AG20443 (cell line): ENCODE data around the gene PHLDB3.
"Not testable (repeated sequence)": the region's sequence is repeated elsewhere in the genome, so short reads cannot be mapped to it uniquely, and the experiment has no call there.

Experiments used
- DNase-seq: peaks from one replicate; pipeline ENCODE4 v3.0.0; 2012; ENCODE audit warnings: low spot score, mixed read lengths

PHLDB3 gene

GRCh38 chr19:43526884-43527859 lies 22.6 kb upstream of the PHLDB3 start, which contains the start of gene ETHE1:
Gene ETHE1 (minus strand): TSS chr19:43527201. CDS start chr19:43527177, 24 bp downstream.
- peak; percentile 90 for DNase-seq

- DNase-seq, result peak; percentile 34
Measured at GRCh38 chr19:43525836-43526771, 21.6 kb upstream of the PHLDB3 start.

- peak; percentile 63 for DNase-seq
Measured at GRCh38 chr19:43524922-43525835, 20.6 kb upstream of the PHLDB3 start.

DNA sequence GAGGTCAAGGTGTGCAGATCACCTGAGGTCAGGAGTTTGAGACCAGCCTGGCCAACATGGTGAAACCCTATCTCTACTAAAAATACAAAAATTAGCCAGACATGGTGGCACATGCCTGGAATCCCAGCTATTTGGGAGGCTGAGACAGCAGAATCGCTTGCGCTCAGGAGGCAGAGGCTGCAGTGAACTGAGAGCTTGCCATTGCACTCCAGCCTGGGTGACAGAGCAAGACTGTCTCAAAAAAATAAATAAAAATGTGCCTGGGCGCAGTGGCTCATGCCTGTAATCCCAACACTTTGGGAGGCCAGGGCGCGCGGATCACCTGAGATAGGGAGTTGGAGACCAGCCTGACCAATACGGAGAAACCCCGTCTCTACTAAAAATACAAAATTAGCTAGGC lies 19.1 kb upstream of the PHLDB3 start:
- not testable (repeated sequence) for DNase-seq

DNA sequence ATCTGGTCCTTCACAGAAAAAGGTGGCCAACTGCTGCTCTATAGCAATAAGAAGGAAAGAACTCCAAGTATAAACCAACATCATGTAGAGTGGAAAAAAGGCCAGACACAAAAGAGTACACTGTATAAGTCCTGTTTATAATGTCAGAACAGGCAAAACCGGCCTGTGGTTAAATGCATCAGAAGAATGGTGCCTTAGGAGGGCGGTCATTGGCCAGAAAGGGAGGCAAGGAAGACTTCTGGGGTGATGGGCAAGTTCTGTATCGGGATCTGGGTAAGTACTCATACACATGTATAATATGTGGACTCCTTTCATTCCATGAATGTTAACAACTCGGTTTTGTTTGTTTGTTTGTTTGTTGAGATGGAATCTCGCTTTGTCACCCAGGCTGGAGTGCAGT lies 18.4 kb upstream of the PHLDB3 start:
- no peak for DNase-seq

DNA sequence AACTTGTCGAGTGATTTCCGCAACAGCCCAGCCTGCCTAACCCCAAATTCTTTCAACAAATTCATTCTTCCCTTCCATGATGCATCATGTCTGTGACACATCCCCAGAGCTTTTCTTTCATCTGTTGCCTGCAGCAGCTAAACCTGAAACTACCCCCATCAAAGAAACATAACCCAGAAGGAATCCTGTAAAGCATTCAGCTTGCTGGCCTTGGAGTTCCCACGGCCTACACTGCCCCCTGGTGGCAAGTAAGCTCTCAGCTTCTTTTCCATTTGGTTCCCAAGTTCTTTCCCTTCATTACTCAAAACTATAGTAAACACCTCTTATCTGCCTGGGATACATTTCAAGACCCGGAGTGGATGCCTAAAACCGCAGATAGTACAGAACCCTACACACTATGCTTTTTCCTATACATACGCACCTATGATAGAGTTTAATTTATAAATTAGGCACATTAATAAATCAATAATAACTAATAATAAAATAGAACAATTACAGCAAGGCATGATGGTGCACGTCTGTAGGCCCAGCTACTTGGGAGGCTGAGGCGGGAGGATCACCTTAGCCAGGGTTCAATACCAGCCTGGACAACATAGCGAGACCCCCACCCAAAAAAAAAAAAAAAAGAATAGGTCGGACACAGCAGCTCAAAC lies 15.0 kb upstream of the PHLDB3 start:
- DNase-seq, result peak; percentile 85

GRCh38 chr19:43518051-43518450 lies 13.5 kb upstream of the PHLDB3 start:
- no peak for DNase-seq

GRCh38 chr19:43512399-43512798 lies 7.9 kb upstream of the PHLDB3 start:
- DNase-seq, result not testable (repeated sequence)

DNA sequence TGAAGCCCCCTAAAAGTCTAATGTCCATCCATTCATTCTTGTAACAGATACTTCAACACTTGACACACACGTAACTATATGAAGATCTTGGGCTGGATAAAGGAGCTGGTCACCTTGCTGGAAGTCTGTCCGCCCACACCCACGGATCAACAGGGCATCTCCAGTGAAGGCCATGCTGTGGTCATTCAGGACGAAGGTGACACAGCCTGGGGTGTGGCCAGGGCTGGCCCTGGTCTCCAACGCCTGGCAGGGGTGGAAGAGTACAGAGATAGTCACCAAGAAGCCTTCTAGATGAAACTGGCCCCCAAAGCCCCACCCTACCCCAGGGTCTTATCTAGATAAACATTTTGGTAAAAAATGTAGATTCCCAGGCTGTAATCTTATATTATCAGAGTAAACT lies 6.8 kb upstream of the PHLDB3 start:
- DNase-seq, result no peak

GRCh38 chr19:43510713-43511112 lies 6.2 kb upstream of the PHLDB3 start:
- DNase-seq, result no peak

DNA sequence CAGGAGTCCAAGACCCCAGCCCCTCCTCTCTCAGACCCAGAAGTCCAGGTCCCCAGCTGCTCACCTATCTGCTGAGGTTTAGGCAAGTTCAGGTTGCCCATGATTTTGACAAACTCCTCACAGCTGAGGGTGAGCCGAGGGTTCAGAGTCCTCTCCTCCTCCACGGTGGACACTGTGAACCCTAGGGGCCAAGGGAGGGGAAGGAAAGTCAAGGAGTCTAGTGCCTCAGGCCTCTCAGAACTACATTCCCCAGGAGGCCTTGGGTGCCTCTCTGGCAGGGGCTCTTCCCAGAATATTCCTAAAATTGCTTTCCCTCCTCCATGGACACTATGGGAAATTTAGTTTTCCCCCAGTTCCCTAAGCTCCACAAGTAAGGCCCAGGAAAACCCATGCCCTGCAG lies 3.3 kb upstream of the PHLDB3 start:
- no peak for DNase-seq

DNA sequence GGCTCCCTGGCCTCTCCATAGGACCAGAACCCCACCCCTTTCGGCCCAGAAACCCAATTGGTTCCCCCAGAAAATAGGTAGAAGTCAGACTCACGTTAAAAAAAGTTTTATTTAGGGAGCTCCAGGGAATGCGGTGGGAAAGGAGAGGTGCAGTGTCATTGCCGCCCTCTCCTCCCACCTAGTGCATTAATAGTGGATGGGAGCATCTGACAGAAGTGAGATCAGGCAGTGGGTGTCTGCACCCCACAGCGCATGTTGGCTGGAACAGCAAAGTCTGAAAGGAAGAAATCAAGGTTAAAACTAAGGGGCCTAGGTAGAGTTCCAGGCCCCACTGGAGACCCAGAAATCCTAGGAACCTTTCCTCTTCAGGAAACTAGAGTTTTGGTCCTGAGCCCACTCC lies 2.1 kb upstream of the PHLDB3 start:
- DNase-seq, result no peak

DNA sequence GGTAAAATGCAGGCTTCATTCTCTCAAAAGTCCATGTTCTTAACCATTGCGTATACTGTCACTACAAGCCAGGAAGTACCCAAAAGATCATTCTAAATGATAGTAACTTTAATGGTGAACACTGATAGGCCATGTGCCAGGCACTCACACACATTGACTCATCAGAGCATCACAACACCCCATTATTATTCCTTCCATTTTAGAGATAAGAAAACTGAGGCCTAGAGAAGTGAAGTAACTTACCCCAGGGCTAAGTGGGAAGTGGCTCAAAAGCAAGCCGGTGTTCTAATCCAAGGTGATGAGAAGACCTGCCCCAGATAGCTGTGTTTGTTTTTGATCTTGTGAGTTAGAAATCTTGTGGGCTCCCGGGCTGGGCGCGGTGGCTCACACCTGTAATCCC lies 1.4 kb upstream of the PHLDB3 start:
- DNase-seq, result no peak

DNA sequence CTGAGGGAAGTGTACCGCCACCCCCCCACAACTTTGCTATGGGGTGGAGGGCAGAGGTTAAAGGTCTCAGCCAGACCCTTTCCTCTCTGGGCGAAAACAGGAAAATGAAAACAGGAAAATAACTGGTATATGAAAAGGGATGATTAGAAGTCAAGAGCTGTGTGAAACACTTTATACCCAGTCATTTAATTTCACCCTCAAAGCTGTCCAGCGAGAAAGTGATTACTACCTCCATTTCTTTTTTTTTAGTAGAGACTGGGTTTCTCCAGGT lies 575 bp upstream of the PHLDB3 start:
- no peak for DNase-seq

DNA sequence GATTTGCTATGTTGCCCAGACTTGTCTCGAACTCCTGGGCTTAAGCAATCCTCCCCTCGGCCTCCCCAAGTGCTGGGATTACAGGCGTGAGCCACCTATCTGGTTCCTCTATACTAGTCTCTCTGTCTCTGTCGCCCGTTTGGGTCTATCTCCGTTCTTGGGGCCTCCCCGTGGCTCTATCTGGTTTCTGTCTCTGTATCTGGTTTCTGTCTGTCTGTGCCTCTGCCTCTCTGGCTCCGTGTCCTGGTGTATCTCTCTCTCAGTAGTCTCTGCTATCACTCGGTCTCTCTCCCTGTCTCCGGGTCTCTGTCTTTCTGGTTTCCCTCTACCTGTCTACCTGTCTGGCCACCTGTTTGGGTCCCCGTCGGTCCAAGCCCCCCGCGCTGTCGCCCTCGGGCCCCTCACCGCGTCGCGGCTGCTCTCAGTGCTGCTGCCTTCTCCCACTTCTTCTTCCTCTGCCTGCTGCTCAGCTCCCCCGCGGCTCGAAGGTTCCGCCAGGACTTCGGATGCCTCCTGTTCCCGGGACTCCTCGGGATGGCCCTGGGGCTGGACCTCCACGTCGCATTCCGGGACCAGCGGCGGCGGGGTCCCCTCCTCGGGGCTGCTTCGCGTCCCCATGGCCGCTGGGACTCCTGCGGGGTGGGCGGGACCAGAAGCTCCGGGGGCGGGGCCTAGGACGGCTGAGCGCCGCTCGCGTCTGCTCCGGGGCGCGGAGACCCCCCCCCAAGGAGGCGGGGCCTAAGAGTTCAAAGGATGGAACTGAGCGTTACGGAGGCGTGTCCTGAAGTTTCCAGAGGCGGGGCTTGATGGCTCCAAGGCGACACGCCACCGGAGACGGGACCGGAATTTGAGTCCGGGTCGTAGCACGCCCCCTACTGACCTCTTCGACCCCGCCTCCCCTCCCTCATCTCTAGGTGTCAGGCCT lies 783 bp downstream of the PHLDB3 start:
- DNase-seq, result peak; percentile 99

- no peak for DNase-seq
Measured at GRCh38 chr19:43502419-43502976, 2.0 kb downstream of the PHLDB3 start.

DNA sequence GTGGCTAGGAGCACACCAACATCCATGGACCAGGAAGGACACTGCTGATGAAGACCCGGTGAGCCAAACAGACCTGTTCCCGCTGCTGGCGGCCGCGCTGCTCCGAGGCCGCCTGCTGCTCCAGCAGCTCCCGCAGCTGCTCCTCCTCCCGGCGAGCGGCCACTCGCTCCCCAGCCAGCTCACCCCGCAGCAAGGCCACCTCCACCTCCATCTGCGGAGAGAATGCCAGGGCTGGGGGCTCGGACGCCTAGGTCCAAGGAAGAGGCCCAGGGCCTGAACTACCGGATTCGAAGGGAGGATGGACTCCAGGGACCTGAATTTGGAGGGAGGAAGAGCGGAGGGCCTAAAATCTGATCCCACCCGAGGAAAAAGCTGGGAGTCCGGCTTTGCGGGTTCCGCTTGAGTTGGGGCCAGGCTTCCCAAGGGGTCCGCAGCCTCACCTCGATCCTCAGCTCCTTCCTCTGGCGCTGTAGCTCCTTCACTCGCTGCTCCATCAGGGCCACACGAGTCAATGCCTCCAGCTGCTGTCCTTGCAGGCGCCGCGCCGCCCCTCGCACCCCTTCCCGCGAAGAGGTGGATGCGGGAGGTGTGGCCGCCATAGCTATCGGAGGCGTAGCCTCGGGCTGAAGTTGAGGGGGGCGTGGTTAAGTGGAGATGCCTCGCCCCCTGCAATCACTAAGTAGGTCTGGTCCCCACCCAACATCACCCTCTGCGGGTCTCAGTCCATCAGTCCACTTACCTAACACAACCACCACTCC lies 2.7 kb downstream of the PHLDB3 start:
- DNase-seq, result no peak

DNA sequence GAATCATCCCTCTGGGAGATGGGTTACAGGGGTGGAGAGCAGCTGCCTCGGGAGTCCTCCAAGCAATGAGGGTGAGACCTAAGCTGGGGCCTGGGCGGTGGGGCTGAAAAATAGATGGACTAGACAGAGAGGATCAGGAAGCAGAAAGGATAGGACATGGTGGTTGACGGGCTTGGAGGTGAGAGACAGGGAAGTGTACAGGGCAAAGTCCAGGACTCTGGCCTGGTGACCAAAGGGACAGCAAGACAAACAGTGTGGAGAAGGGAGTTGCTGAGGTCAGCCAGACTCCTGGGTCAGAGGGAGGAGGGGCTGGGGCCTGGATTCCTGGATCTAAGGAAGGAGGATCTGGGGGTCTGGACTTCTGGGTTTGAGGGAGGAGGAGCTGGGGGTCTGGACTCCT lies 5.5 kb downstream of the PHLDB3 start:
- no peak for DNase-seq

DNA sequence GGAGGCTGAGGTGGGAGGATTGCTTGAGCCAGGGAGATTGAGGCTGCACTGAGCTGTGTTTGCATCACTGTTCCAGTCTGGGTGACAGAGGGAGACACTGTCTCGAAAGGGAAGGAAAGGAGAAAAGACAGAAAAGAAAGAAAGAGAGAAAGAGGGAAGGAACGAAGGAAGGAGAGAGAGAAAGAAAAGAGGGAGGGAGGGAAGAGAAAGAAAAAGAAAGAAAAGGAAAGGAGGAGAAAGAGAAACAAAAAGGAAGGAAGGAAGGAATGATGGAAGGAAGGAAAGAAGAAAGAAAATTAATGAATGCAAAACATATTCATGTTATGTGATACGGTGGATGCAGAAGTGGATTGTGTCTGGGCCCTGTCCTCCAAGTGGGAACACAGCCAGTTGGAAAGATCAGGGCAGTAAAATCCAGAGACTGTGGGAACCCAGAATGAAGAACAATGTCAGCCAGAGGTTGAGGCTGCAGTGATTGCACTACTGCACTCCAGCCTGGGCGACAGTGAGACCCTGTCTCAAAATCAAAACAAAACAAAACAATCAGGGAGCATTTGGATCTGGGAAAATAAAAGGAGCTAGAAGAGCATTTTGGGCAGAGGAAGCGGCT lies 6.2 kb downstream of the PHLDB3 start:
- DNase-seq, result no peak
